ENCODE measurements around the gene CFAP46.

DNA sequence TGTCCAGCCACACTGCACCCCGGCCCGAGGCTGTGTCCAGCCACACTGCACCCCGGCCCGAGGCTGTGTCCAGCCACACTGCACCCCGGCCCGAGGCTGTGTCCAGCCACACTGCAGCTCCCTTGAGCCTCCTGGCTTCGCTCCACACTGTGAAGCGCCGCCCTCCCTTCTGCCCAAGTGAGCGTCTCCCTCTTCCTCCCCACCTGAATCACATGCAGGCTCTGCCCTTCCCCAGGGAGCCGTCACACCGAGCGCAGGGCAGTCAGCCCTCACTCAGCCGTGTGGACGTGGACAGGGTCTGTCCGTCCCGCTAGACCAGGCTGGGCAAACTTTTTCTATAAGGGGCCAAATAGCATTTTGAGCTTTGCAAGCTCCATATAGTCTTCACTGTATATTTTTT lies 27.6 kb downstream of the CFAP46 start:
- TF ChIP-seq MXI1 (conservative IDR thresholded peaks at IDR 0.05; ENCODE audit: poor library complexity, severe bottlenecking) (no peak), EP300 (conservative IDR thresholded peaks at IDR 0.05; ENCODE audit: poor library complexity, severe bottlenecking) (no peak), REST (IDR thresholded peaks at IDR 0.05; ENCODE audit: borderline replicate concordance) (no peak), POLR2AphosphoS5 (IDR thresholded peaks at IDR 0.05) (no peak), EZH2 (IDR thresholded peaks at IDR 0.05; ENCODE audit: borderline replicate concordance, insufficient read depth, low read length, poor library complexity, severe bottlenecking) (no peak), SMC3 (conservative IDR thresholded peaks at IDR 0.05; ENCODE audit: poor library complexity) (no peak)
- TF ChIP-seq, protein P1, sequence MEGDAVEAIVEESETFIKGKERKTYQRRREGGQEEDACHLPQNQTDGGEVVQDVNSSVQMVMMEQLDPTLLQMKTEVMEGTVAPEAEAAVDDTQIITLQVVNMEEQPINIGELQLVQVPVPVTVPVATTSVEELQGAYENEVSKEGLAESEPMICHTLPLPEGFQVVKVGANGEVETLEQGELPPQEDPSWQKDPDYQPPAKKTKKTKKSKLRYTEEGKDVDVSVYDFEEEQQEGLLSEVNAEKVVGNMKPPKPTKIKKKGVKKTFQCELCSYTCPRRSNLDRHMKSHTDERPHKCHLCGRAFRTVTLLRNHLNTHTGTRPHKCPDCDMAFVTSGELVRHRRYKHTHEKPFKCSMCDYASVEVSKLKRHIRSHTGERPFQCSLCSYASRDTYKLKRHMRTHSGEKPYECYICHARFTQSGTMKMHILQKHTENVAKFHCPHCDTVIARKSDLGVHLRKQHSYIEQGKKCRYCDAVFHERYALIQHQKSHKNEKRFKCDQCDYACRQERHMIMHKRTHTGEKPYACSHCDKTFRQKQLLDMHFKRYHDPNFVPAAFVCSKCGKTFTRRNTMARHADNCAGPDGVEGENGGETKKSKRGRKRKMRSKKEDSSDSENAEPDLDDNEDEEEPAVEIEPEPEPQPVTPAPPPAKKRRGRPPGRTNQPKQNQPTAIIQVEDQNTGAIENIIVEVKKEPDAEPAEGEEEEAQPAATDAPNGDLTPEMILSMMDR (IDR thresholded peaks at IDR 0.05; ENCODE audit: poor library complexity, severe bottlenecking): no peak

Measured in neural cell (in vitro differentiated cells).